ENCODE results near the gene CDK5RAP3. TPM values are rescaled to one million over a fixed set of nuclear protein-coding genes. Genes with fewer than 3 reads are reported as not detected.

The CDK5RAP3 gene
- total and polyA plus RNA-seq, 2 donors (not counting 3 experiments of a cell fraction or from before 2014, with no cell fraction given): 109 to 139 TPM

GRCh38 chr17:47959825-47960655 lies 10.9 kb upstream of the CDK5RAP3 start:
- no peak for DNase-seq (ENCODE audit: low read depth, low spot score)
- Histone ChIP-seq H3K36me3 (ENCODE audit: control insufficient read depth in 2 of 2, extremely low read depth in 1 of 2, insufficient read depth in 2 of 2, low read length in 2 of 2) (no peaks in the 10 kb centered on the region), H4K20me1 (replicated peaks; ENCODE audit: control insufficient read depth, extremely low read depth, insufficient read depth, low read length) (no peaks in the 10 kb centered on the region), H3K9me1 (replicated peaks; ENCODE audit: control insufficient read depth, extremely low read depth, insufficient read depth, low read length) (no peaks in the 10 kb centered on the region), H3K27me3 (ENCODE audit: control insufficient read depth in 2 of 2, insufficient read depth in 2 of 2, low read length in 2 of 2) (peaks cover 2 to 9% of the 10 kb centered on the region in 2 experiments), H3K9ac (replicated peaks; ENCODE audit: extremely low read depth, insufficient read depth, low read length) (no peak overlapping the region), H3K4me1 (ENCODE audit: control insufficient read depth, extremely low read depth, insufficient read depth, low read length) (no peaks in the 10 kb centered on the region), H3K27ac (ENCODE audit: insufficient read depth, low read depth, low read length) (no peak overlapping the region), H3K4me2 (ENCODE audit: insufficient read depth, low read length) (no peak overlapping the region), H3K9me3 (replicated peaks; ENCODE audit: control insufficient read depth, insufficient read depth, low read length) (no peaks in the 10 kb centered on the region), H3K79me2 (ENCODE audit: control insufficient read depth, insufficient read depth, low read length) (no peaks in the 10 kb centered on the region), H3K4me3 (replicated peaks in 1 of 3; ENCODE audit: insufficient read depth in 1 of 3, low read depth in 1 of 3, low read length in 3 of 3) (no peak overlapping the region), H2AFZ (ENCODE audit: low read depth, low read length) (no peak overlapping the region)
- dilution Hi-C loops (cut with MboI; ENCODE audit: extremely low pct_ligation_motif_present, low sequenced_read_pairs): no loop called here
- TF ChIP-seq, protein P1, sequence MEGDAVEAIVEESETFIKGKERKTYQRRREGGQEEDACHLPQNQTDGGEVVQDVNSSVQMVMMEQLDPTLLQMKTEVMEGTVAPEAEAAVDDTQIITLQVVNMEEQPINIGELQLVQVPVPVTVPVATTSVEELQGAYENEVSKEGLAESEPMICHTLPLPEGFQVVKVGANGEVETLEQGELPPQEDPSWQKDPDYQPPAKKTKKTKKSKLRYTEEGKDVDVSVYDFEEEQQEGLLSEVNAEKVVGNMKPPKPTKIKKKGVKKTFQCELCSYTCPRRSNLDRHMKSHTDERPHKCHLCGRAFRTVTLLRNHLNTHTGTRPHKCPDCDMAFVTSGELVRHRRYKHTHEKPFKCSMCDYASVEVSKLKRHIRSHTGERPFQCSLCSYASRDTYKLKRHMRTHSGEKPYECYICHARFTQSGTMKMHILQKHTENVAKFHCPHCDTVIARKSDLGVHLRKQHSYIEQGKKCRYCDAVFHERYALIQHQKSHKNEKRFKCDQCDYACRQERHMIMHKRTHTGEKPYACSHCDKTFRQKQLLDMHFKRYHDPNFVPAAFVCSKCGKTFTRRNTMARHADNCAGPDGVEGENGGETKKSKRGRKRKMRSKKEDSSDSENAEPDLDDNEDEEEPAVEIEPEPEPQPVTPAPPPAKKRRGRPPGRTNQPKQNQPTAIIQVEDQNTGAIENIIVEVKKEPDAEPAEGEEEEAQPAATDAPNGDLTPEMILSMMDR (IDR thresholded peaks at IDR 0.05; ENCODE audit: extremely low read depth in 1 of 2, insufficient read depth in 1 of 2, low read depth in 1 of 2, low read length in 2 of 2): no peak
- no peak for TF ChIP-seq GATA2 (IDR thresholded peaks at IDR 0.05; ENCODE audit: insufficient read depth, insufficient read length, low read depth, low read length)
- no peak for TF ChIP-seq MAX (IDR thresholded peaks at IDR 0.05; ENCODE audit: insufficient read depth, insufficient read length)
- no peak for TF ChIP-seq JUN (IDR thresholded peaks at IDR 0.05; ENCODE audit: borderline replicate concordance, insufficient read depth, insufficient read length, low read depth)
- TF ChIP-seq POLR2A (IDR thresholded peaks at IDR 0.05; ENCODE audit: low read depth, low read length): no peak
- no peak for TF ChIP-seq FOS (IDR thresholded peaks at IDR 0.05; ENCODE audit: borderline replicate concordance, insufficient read depth, low read length)
- TF ChIP-seq EZH2 (IDR thresholded peaks at IDR 0.05; ENCODE audit: borderline replicate concordance, low read depth, low read length, severe bottlenecking): no peak
- TF ChIP-seq POLR2AphosphoS5 (IDR thresholded peaks at IDR 0.05; ENCODE audit: insufficient read depth, low read depth, low read length): no peak
- no peak for TF ChIP-seq MYC (IDR thresholded peaks at IDR 0.05; ENCODE audit: low read depth, low read length)
- intact Hi-C loops (cut with micrococcal nuclease): no loop called here
- no TSS peak for BruUV-seq (replicated peaks)
- FAIRE-seq: no peak
- POLR2A ChIA-PET: interaction anchor here (0.7 to 1.0 kb wide), 2 partner anchors 19 to 57 kb away, joined by 3 to 4 read pairs; partner anchors contain the start of gene PNPO
- CTCF ChIA-PET: interaction anchor here (0.9 to 8.0 kb wide), 6 partner anchors 9 to 70 kb away, joined by 3 to 73 read pairs (median 4); partner anchors contain the start of gene CDK5RAP3
